ENCODE measurements around the gene DAPK1. TPM values are rescaled to one million over a fixed set of nuclear protein-coding genes. Genes with fewer than 3 reads are reported as not detected.

DAPK1 gene
- total and polyA plus RNA-seq, 8 donors, result 78.2 to 242 (median 215) TPM

- no peaks in the 10 kb centered on the region for H3K9me3 ChIP-seq
- intact Hi-C loops (cut with DNase I), result no loop called here
- peaks cover 13 to 64% of the 10 kb centered on the region in 2 donors for H3K4me1 ChIP-seq
- peak overlapping the region; percentile 58 to 76 for H3K27ac ChIP-seq
- DNase-seq, result no peak
- no peak overlapping the region for H3K4me3 ChIP-seq
- ATAC-seq, result no peak
- no peaks in the 10 kb centered on the region for H3K27me3 ChIP-seq
- peaks cover 0 to 17% of the 10 kb centered on the region in 2 donors for H3K36me3 ChIP-seq
- TF ChIP-seq, protein P1, sequence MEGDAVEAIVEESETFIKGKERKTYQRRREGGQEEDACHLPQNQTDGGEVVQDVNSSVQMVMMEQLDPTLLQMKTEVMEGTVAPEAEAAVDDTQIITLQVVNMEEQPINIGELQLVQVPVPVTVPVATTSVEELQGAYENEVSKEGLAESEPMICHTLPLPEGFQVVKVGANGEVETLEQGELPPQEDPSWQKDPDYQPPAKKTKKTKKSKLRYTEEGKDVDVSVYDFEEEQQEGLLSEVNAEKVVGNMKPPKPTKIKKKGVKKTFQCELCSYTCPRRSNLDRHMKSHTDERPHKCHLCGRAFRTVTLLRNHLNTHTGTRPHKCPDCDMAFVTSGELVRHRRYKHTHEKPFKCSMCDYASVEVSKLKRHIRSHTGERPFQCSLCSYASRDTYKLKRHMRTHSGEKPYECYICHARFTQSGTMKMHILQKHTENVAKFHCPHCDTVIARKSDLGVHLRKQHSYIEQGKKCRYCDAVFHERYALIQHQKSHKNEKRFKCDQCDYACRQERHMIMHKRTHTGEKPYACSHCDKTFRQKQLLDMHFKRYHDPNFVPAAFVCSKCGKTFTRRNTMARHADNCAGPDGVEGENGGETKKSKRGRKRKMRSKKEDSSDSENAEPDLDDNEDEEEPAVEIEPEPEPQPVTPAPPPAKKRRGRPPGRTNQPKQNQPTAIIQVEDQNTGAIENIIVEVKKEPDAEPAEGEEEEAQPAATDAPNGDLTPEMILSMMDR (IDR thresholded peaks at IDR 0.05), result no peak
Measured at GRCh38 chr9:87515588-87516221, 18.0 kb downstream of the DAPK1 start.

GRCh38 chr9:87516222-87516925 is 18.7 kb downstream of the DAPK1 start:
- Histone ChIP-seq H3K9me3 (no peaks in the 10 kb centered on the region), H3K36me3 (peaks cover 0 to 11% of the 10 kb centered on the region in 2 donors), H3K4me3 (no peak overlapping the region), H3K27ac (peak overlapping the region; percentile 58 to 76), H3K27me3 (no peaks in the 10 kb centered on the region), H3K4me1 (peaks cover 13 to 64% of the 10 kb centered on the region in 2 donors)
- ATAC-seq (peak; percentile 74), DNase-seq (peak in 2 of 4 donors; percentile 84 to 87)
- intact Hi-C loops (cut with DNase I), result no loop called here
- TF ChIP-seq, protein P1 (IDR thresholded peaks at IDR 0.05), result no peak

GRCh38 chr9:87516926-87517290 is 19.2 kb downstream of the DAPK1 start:
- TF ChIP-seq, protein P1 (IDR thresholded peaks at IDR 0.05), result no peak
- Histone ChIP-seq H3K4me3 (no peak overlapping the region), H3K36me3 (peaks cover 0 to 10% of the 10 kb centered on the region in 2 donors), H3K4me1 (peaks cover 13 to 64% of the 10 kb centered on the region in 2 donors), H3K27ac (peak overlapping the region; percentile 47 to 76), H3K9me3 (no peaks in the 10 kb centered on the region), H3K27me3 (no peaks in the 10 kb centered on the region)
- DNase-seq (no peak), ATAC-seq (no peak)
- intact Hi-C loops (cut with DNase I), result no loop called here

DNA sequence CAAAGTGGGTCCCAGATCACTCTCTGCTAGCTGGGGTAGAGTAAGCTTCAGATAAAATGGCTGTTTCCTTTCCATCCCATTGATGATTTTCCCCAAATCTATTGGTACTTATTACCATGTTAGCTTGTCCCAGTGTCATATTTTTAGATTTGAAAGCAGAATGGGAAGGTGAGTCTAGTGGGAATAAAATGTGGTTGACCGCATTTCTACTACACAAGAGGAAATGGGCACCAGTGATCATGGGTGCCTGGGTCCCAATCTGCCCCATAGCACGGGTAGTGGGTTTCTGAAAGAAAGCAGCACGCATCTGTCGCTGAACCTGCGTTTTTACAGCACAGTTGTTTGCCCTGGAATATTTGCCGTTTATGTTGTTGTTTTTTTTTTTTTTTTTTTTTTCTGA is 20.1 kb downstream of the DAPK1 start:
- Histone ChIP-seq H3K9me3 (no peaks in the 10 kb centered on the region), H3K4me3 (no peak overlapping the region), H3K36me3 (peaks cover 0 to 2% of the 10 kb centered on the region in 2 donors), H3K4me1 (peaks cover 13 to 57% of the 10 kb centered on the region in 2 donors), H3K27ac (no peak overlapping the region), H3K27me3 (no peaks in the 10 kb centered on the region)
- TF ChIP-seq, protein P1 (IDR thresholded peaks at IDR 0.05), result no peak
- ATAC-seq (no peak), DNase-seq (no peak)
- intact Hi-C loops (cut with DNase I), result no loop called here

GRCh38 chr9:87518702-87519335 is 21.2 kb downstream of the DAPK1 start:
- peaks cover 13 to 50% of the 10 kb centered on the region in 2 donors for H3K4me1 ChIP-seq
- H3K27ac ChIP-seq, result peak overlapping the region in 1 of 2 donors; percentile 24
- no peaks in the 10 kb centered on the region for H3K9me3 ChIP-seq
- no peak overlapping the region for H3K4me3 ChIP-seq
- intact Hi-C loops (cut with DNase I), result no loop called here
- peak; percentile 76 for ATAC-seq
- peak in 3 of 4 donors; percentile 74 to 90 (median 77) for DNase-seq
- no peaks in the 10 kb centered on the region for H3K27me3 ChIP-seq
- TF ChIP-seq, protein P1 (IDR thresholded peaks at IDR 0.05), result no peak
- no peaks in the 10 kb centered on the region for H3K36me3 ChIP-seq
